T-helper 17 cell (primary cell): ENCODE data around the gene NFATC1. TPM values are rescaled to one million over a fixed set of nuclear protein-coding genes. Genes with fewer than 3 reads are reported as not detected.

Experiments used
- ATAC-seq: fragments of 150-1000 bp; cut with Tn5 transposase; 2 replicates; pipeline ENCODE4 v1.10.0; 2021; ENCODE audit warnings: mild to moderate bottlenecking, moderate library complexity
- DNase-seq, 3 donors: peaks; one replicate each; pipeline versions ENCODE4 v3.0.0 to v3.0.0-alpha.2; 2020 to 2021
- H3K9me3 ChIP-seq: one replicate; pipeline ENCODE4 v1.7.0; 2013; ENCODE audit warnings: low read length, mild to moderate bottlenecking; ENCODE audit not compliant: control insufficient read depth, poor library complexity, severe bottlenecking
- H3K27ac Mint-ChIP-seq: one replicate; pipeline ENCODE4 v1.8.0; 2022; ENCODE audit warnings: mild to moderate bottlenecking, moderate library complexity, mixed read lengths
- H3K27me3 Mint-ChIP-seq: one replicate; pipeline ENCODE4 v1.8.0; 2022; ENCODE audit warnings: mixed read lengths
- H3K36me3 Mint-ChIP-seq: one replicate; pipeline ENCODE4 v1.8.0; 2022; ENCODE audit warnings: low read depth, mixed read lengths
- H3K4me1 Mint-ChIP-seq: one replicate; pipeline ENCODE4 v1.8.0; 2022; ENCODE audit warnings: mild to moderate bottlenecking, mixed read lengths
- H3K4me3 Mint-ChIP-seq: one replicate; pipeline ENCODE4 v1.8.0; 2022; ENCODE audit warnings: mild to moderate bottlenecking, moderate library complexity, mixed read lengths
- total RNA-seq, 4 donors: library from RNA in 2 of 4; stranded (reverse) in 2 of 4; gene quantifications; one replicate each; pipeline ENCODE4 v1.2.3 and lab custom pipeline; 2022 to 2026

The NFATC1 gene
- total RNA-seq, 2 donors from 2014 or later, result 73.4 to 77.8 TPM

DNA sequence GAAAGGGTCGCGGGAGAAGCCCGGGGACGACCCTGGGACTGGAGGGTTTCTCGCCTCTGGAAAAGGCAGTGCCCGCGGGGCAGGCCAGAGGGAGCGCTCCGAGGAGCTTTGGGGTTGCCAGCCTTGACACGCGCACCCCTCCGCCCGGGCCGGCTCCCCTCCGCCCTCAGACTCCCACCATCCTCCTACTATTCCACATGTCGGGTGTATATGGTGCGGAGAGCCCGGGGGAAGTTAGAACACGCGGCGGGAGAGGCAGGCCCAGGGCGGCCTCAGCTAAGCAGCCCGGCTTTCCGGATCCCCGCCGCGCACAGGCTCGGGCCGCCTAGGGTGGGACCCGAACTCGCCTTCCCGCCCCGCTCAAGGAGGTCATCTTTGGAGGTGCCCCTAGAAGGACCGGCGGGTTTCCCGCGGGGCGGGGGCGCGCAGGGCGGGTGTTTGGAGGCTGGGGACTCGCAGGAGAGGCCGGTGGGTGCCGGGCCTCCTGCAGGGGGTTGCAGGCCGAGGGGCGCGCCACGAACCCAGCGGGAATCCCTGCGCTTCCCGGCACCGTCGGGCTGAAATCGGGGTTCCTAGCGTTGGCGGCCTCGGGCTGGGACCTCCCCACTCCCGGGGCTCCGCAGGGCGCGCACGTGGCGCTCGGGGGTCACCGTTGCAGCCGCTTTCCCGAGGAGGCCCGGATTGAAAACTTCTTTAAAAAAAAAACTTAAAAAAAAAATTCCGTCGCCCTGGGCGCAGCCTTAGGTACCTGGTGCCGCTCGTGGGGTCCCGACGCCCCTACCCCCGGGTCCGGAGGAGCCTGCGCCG lies 3.7 kb downstream of the NFATC1 start:
- DNase-seq (peak in 1 of 3 donors; percentile 16), ATAC-seq (peak; percentile 9)
- H3K9me3 ChIP-seq, result no peaks in the 10 kb centered on the region
- H3K36me3 Mint-ChIP-seq, result no peaks in the 10 kb centered on the region
- H3K27me3 Mint-ChIP-seq, result no peaks in the 10 kb centered on the region
- H3K27ac Mint-ChIP-seq, result peak overlapping the region; percentile 94
- peaks cover 39% of the 10 kb centered on the region for H3K4me1 Mint-ChIP-seq
- H3K4me3 Mint-ChIP-seq, result peak overlapping the region; percentile 95

DNA sequence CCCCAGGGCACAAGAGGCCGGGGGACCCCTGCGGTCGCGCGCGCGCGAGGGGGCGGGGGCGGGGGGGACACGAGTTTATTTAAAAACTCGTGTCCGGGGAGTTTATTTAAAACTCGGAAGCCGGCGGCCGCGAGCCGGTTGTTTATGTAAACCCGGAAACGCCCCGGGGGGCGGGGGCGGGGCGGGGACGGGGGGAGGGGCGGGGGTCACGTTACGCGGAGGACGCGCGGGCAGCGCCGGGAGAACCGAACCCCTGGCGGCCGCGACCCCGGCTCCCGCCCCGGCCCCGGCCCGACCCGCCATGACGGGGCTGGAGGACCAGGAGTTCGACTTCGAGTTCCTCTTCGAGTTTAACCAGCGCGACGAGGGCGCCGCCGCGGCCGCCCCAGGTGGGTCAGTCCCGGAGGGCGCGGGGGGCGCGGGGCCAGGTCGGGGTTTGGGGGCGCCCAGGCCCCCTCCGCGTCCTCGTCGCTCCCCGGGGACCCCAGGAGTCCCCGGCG lies 4.4 kb downstream of the NFATC1 start:
- ATAC-seq (peak; percentile 21), DNase-seq (peak; percentile 27 to 71 (median 58))
- Mint-ChIP-seq H3K27me3 (no peaks in the 10 kb centered on the region), H3K4me3 (peak overlapping the region; percentile 97), H3K36me3 (no peaks in the 10 kb centered on the region), H3K27ac (no peak overlapping the region), H3K4me1 (peaks cover 44% of the 10 kb centered on the region)
- H3K9me3 ChIP-seq, result no peaks in the 10 kb centered on the region

DNA sequence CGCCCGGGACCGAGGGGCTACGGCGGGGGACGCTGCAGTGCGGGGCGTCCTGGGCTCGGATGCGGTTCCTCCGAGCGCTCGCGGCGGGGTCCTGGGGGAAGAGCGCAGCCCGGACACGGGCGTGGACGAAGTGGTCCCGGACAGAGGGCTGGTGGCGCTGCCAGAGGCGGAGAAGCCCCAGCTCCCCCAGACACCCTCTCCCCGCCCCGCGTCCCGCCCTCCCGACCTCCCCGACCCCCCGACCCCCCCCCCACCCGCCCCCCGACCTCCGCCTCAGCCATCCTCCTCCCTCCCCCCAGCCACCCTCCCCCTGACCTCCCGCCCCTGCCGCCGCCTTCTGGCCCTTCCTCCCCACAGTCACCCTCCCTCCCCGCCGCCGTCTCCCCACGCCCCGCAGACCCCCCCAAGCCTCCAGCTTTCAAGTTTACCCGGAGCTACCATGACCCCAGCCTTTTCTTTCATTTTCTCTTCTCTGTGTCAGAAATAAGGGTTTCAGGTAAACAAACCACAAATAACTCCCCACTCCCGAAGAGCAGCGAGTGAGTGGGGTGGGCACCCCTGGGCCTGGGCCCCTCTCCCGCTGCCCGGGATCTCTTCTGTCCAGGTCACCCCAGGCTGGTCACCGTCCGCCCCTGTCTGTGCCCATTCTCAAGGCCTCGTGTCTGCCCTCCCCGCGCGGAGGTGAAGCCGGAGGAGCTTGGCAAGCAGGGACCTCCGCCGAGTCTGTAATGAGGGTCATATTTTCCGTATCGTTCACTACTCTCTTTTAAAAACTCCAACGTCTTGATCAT lies 5.1 kb downstream of the NFATC1 start:
- no peaks in the 10 kb centered on the region for H3K27me3 Mint-ChIP-seq
- peak overlapping the region; percentile 99 for H3K27ac Mint-ChIP-seq
- peak in 2 of 3 donors; percentile 52 to 56 for DNase-seq
- H3K36me3 Mint-ChIP-seq, result no peaks in the 10 kb centered on the region
- peak overlapping the region; percentile 97 for H3K4me3 Mint-ChIP-seq
- H3K9me3 ChIP-seq, result no peaks in the 10 kb centered on the region
- ATAC-seq, result peak; percentile 5
- peaks cover 47% of the 10 kb centered on the region for H3K4me1 Mint-ChIP-seq

DNA sequence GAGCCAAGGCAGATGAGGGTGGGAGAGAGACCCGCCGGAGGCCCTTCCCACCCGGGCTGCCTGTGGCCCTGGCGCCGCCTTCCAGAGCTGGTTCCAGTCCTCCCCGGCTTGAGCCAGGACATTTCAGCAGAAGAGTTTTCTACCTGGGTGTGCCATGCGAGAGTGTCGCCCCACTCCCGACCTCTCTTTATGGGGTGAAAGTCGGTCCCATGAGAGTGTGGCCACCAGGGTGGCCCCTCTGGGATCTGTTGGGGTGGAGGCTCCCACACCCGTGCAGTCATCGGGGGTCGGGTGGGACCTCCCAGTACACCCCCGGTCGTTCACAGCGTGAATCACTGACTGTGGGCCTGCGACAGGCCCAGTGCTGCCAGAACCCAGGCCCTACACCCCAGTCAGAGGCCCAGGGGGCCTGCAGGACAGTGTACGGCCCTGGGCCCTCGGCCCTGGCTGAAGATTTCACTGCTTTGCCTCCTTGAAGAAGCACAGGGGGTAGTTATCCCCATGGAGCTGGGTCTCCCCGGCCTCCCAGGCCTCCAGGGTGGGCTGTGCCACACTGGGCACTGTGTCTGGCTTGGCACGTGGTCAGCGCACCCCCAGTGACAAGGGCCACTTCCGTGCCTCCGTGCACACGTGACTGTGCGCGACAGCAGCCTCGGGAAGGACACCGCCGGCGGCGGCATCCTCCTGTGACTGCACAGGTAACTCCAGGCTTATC lies 5.9 kb downstream of the NFATC1 start:
- peaks cover 53% of the 10 kb centered on the region for H3K4me1 Mint-ChIP-seq
- H3K4me3 Mint-ChIP-seq, result peak overlapping the region; percentile 97
- H3K27me3 Mint-ChIP-seq, result no peaks in the 10 kb centered on the region

DNA sequence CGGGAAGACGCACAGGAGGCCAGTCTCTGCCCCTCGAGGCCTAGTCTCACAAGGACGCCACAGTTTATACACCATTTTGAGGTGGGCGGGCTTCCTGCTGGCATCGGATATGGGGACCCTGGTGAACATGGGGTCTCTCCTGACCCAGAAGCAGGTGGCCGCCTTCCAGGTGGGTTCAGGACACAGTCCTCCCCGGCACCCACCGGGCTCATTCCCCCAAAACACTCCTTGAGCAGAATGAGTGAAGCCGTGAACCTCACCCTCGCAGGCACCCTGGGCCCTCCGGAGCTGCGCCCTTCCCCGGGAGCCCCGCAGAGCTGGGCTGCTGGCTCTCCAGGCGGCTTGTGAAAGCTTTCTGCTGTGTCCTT lies 6.5 kb downstream of the NFATC1 start:
- no peak for DNase-seq
- Mint-ChIP-seq H3K4me1 (peaks cover 53% of the 10 kb centered on the region), H3K36me3 (peaks cover 3% of the 10 kb centered on the region)

More for the DNA sequence above, 5.9 kb downstream of the NFATC1 start:
- peak overlapping the region; percentile 99 for H3K27ac Mint-ChIP-seq
- ATAC-seq, result no peak
- H3K9me3 ChIP-seq, result no peaks in the 10 kb centered on the region
- peaks cover 3% of the 10 kb centered on the region for H3K36me3 Mint-ChIP-seq
- DNase-seq, result no peak

DNA sequence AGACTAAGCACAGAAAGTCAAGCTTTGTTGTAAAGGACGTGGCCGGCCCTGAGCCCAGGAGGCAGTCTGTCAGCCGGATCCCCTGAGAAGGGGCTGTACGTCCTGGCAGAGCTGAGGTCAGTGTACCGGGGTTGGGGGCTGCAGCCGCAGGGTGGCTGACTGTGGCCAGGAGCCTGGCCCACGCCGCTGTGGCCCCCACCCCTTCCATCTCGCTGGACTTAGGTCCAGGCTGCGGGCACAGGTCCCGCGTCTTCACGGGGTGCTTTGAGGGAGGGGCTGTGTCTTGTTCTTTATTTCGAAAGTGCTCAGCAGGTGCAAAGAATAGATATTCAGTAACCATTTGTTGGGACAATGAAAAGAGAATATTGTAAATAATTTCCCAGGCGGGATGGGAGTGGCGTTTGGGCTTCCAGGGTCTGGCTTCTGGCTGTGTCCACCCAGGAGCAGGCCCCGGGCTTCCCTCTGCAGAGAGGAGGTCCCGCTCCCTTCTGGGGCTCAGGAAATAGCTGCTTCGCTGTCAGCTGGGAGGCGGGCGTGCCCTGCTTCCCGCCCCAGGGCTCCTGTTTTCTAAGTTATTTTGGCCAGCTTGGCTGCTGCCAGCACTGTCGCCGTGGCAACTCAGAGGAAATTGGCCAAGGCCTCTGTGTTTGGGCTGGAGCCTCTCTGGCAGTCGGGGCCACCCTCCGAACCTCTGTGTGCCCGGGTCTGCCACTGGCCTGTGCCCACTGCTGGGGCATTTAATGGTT lies 7.4 kb downstream of the NFATC1 start:
- no peaks in the 10 kb centered on the region for H3K9me3 ChIP-seq
- peak overlapping the region; percentile 97 for H3K4me3 Mint-ChIP-seq
- no peak for ATAC-seq
- H3K4me1 Mint-ChIP-seq, result peaks cover 55% of the 10 kb centered on the region
- peak overlapping the region; percentile 99 for H3K27ac Mint-ChIP-seq
- H3K27me3 Mint-ChIP-seq, result no peaks in the 10 kb centered on the region
- peaks cover 3% of the 10 kb centered on the region for H3K36me3 Mint-ChIP-seq
- DNase-seq, result no peak

More for the DNA sequence above, 6.5 kb downstream of the NFATC1 start:
- Mint-ChIP-seq H3K4me3 (peak overlapping the region; percentile 97), H3K27ac (peak overlapping the region; percentile 99), H3K27me3 (no peaks in the 10 kb centered on the region)
- no peak for ATAC-seq
- H3K9me3 ChIP-seq, result no peaks in the 10 kb centered on the region

DNA sequence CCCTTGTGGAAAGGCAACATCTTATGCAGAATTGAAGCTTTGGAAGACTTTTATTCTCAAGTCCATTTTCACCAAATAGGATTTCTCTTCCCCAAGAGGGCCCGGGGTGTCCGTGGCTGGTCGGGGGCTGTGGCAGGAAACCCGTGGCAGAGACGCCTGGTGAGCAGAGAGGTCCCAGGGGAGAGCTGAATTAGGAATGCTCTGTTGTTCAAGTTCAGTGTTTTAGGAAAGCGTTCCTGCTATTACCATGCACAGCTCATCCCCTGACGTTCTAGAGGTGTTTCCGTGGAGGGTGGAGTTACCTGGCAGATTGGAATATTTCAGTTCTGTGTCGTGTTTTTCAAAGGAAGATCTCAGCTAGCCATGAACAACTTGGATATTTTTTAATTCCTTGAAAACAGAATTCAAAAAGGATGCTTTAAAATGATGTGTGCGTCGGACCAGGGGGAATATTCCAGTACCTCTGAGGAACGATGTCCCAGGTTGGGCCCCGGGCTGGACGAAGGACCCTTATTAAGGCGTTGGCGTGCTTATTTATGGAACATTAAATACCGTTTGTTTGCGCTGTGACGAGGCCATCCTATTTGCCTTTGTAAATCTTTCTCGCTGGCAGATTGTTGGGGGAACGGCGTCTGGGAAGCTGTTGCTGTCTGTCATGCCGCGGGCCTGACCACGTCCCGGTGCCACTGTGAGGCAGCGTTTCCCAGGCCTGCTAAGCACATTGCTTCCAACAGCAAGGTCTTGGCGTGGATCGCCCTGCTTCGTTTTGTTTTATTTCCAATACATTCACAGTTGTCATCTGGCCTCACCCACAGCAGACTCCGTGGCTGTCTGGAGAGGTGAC lies 8.2 kb downstream of the NFATC1 start:
- peaks cover 3% of the 10 kb centered on the region for H3K36me3 Mint-ChIP-seq
- peak overlapping the region; percentile 97 for H3K4me3 Mint-ChIP-seq
- DNase-seq (no peak), ATAC-seq (no peak)
- H3K9me3 ChIP-seq, result no peaks in the 10 kb centered on the region
- peaks cover 52% of the 10 kb centered on the region for H3K4me1 Mint-ChIP-seq
- H3K27me3 Mint-ChIP-seq, result no peaks in the 10 kb centered on the region
- H3K27ac Mint-ChIP-seq, result peak overlapping the region; percentile 99

DNA sequence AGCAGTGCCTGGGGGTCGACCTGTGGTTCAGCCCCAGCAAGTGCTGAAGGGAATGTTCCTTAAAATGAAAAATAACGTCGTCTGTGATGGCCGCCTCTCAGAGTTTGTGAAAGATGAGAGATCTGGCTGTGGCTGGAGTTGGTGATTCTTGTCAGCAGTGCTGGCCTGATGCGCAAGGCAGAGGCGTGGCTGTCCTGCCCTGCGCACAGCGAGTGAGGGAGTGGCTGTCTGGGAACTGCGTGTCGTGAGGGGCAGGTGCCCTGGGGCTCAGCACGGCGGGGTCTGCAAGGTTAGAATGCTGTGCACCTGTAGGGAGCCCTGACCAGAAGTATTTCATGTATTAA lies 8.8 kb downstream of the NFATC1 start:
- peak in 2 of 3 donors; percentile 33 to 41 for DNase-seq
- ATAC-seq, result peak; percentile 26
- Mint-ChIP-seq H3K27ac (peak overlapping the region; percentile 99), H3K27me3 (no peaks in the 10 kb centered on the region), H3K4me1 (peaks cover 48% of the 10 kb centered on the region), H3K4me3 (peak overlapping the region; percentile 97), H3K36me3 (peaks cover 3% of the 10 kb centered on the region)
- H3K9me3 ChIP-seq, result no peaks in the 10 kb centered on the region

DNA sequence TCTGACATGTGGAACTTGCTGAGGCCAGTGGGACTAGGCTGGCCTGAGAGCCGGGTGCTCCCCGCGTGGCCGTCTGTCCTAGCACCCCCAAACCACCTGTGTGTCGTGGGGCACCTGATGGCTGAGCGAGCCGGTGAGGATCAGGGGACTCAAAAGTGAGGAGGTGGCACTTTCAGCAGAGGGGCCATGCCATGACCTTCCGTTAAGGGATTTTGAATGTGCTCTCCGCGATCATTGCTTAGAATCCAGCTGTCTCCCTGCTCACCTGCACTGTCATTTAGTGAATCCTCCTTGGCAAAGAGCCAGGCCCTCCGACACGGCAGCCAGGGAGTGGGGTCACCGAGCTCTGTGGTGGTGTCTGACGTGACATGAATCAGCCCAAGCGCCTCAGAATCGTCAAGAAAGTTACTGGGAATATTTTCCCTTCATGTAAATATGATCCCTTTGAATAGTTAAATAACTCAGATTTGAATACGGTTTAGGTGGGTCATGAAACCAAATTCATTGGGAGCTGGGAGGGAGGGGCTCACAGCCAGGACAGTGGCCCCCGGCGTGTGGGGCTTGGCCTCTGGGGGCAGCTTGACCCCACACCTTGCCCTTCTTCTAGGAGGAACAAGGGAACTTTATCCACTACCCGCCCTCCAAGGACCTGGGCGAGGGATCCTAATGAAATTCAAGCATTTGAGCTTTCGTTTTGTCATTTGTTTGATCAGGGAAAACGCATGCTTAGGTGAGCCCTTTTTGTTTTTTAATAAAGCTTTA lies 9.5 kb downstream of the NFATC1 start:
- Mint-ChIP-seq H3K27ac (peak overlapping the region; percentile 99), H3K4me1 (peaks cover 48% of the 10 kb centered on the region), H3K27me3 (no peaks in the 10 kb centered on the region), H3K36me3 (peaks cover 3% of the 10 kb centered on the region), H3K4me3 (peak overlapping the region; percentile 97)
- H3K9me3 ChIP-seq, result no peaks in the 10 kb centered on the region
- no peak for ATAC-seq
- peak; percentile 29 to 49 (median 35) for DNase-seq

DNA sequence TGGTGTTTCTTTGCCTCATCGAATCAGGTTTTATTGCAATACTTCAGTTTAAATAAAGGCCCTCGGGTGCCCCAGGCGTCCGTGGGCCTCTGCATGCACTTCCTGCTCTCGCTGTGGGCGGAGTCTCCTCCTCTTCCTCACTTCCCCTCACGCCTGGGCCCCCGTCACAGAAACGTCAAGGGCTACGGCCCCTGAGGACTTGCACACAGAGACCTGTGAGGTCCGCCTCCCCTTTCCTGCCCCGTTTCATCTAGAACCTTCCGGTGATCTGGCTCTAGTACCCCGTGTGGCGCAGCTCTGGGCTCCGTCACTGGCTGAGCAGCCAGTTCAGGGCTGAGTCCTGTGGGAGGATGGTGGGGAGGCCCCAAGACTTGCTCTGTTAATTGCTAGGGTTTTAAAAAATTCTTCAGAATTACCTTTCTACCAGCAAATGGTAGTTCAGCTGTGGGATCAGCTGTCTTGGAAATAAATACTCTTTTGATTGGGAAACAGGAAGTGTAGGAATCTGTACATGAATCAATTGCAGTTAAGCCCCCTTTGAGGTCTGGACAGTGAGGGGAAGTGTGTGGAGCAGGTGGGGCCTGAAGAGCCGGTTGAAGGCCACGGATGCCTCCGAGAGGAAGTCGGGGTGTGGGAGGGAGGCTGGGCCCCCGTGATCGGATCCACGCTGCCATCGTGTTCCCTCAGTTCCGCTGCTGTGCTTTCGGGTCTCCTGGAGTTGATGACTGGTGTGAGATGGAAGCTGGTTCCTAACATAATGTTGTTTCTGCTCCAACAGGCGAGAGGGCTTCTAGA lies 10.2 kb downstream of the NFATC1 start:
- peaks cover 3% of the 10 kb centered on the region for H3K36me3 Mint-ChIP-seq

DNA sequence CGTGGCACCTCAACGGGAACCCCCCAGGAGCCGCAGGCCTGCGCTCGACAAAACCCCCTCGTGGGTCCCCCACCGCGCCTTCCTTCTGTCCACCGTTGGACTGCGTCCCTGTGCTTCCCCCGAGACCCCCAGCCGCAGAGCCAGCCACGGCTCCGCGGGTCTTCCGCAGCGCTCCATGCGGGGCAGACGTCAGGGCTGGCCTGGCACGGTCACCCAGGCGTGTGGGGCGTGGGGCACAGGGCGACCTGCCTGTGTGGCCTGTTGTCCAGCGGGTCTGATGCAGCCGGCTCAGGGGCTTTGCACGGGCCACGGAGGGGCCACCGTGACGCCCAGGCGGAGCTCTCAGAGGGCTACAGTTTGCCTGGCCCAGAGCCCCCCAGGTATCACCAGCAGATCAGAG lies 11.0 kb downstream of the NFATC1 start:
- H3K27ac Mint-ChIP-seq, result peak overlapping the region; percentile 99
- H3K4me3 Mint-ChIP-seq, result no peak overlapping the region
- ATAC-seq (no peak), DNase-seq (no peak)
- peaks cover 3% of the 10 kb centered on the region for H3K36me3 Mint-ChIP-seq
- peaks cover 39% of the 10 kb centered on the region for H3K4me1 Mint-ChIP-seq
- no peaks in the 10 kb centered on the region for H3K27me3 Mint-ChIP-seq
- no peaks in the 10 kb centered on the region for H3K9me3 ChIP-seq

More for the DNA sequence above, 10.2 kb downstream of the NFATC1 start:
- H3K27ac Mint-ChIP-seq, result peak overlapping the region; percentile 99
- no peaks in the 10 kb centered on the region for H3K27me3 Mint-ChIP-seq
- ATAC-seq (peak; percentile 85), DNase-seq (peak; percentile 71 to 80 (median 77))
- H3K4me1 Mint-ChIP-seq, result peaks cover 45% of the 10 kb centered on the region
- no peaks in the 10 kb centered on the region for H3K9me3 ChIP-seq
- H3K4me3 Mint-ChIP-seq, result peak overlapping the region; percentile 97
